HepG2 (cell line): ENCODE data around the gene PTPA. TPM values are rescaled to one million over a fixed set of nuclear protein-coding genes. Genes with fewer than 3 reads are reported as not detected.
A peak's percentile ranks its signal among the peaks of the same experiment; 100 is the strongest.

Experiments
- EP300 ChIP-seq, 3 experiments: sonication (generic) in 1 of 3; formaldehyde crosslinking in 1 of 3; IDR thresholded peaks; 2 replicates each; pipeline versions ENCODE4 v1.5.1 to v1.6.1; 2011 to 2020; ENCODE audit warnings: low read depth in 2 of 3, low read length in 2 of 3, borderline replicate concordance in 1 of 3, improper control_type of control experiment in 1 of 3, mild to moderate bottlenecking in 1 of 3, missing genetic modification reagents in 1 of 3, moderate library complexity in 1 of 3
- FOXC1 ChIP-seq: sonication (generic); formaldehyde crosslinking; IDR thresholded peaks from 2 replicates; pipeline ENCODE4 v1.8.0; 2022; ENCODE audit warnings: mild to moderate bottlenecking, missing genetic modification reagents, borderline replicate concordance
- HIC2 ChIP-seq: sonication (generic); formaldehyde crosslinking; IDR thresholded peaks from 2 replicates; pipeline ENCODE4 v1.9.0; 2022; ENCODE audit warnings: low read depth, missing genetic modification reagents
- IKZF5 ChIP-seq: IDR thresholded peaks from 2 replicates; pipeline ENCODE4 v1.6.1; 2018; ENCODE audit warnings: missing genetic modification reagents, mild to moderate bottlenecking, missing compliant biosample characterization
- MAFF ChIP-seq: IDR thresholded peaks from 2 replicates; pipeline ENCODE4 v1.6.1; 2011; ENCODE audit warnings: low read depth, low read length, improper control_type of control experiment
- NCOR1 ChIP-seq: fragments of 200-600 bp; sonication (generic); IDR thresholded peaks from 2 replicates; pipeline ENCODE4 v1.7.0; 2017; ENCODE audit warnings: antibody characterized with exemption, low read length, borderline replicate concordance
- PREB ChIP-seq: sonication (generic); formaldehyde crosslinking; IDR thresholded peaks from 2 replicates; pipeline ENCODE4 v1.4.0; 2020; ENCODE audit warnings: missing genetic modification reagents
- ZFP90 ChIP-seq: sonication (generic); formaldehyde crosslinking; IDR thresholded peaks from 2 replicates; pipeline ENCODE4 v1.8.0; 2022; ENCODE audit warnings: missing genetic modification reagents, mild to moderate bottlenecking, inconsistent platforms, borderline replicate concordance
- ZHX1 ChIP-seq: sonication (generic); formaldehyde crosslinking; IDR thresholded peaks from 2 replicates; pipeline ENCODE4 v1.8.1; 2022; ENCODE audit warnings: low read depth, mild to moderate bottlenecking, missing genetic modification reagents
- ZNF230 ChIP-seq: sonication (generic); formaldehyde crosslinking; IDR thresholded peaks from 2 replicates; pipeline ENCODE4 v1.4.0; 2020; ENCODE audit warnings: mild to moderate bottlenecking, missing genetic modification reagents
- ZNF33B ChIP-seq: sonication (generic); formaldehyde crosslinking; IDR thresholded peaks from 2 replicates; pipeline ENCODE4 v1.5.1; 2020; ENCODE audit warnings: mild to moderate bottlenecking, missing genetic modification reagents
- polyA plus RNA-seq, 8 experiments: library from polyadenylated mRNA; depleted of rRNA in 3 of 8; stranded (reverse) in 7 of 8; unstranded in 1 of 8; fragments of >200 nt; fragmentation: Illumina TruSeq in 4 of 8; extraction: Trizol in 4 of 8; gene quantifications; 2 replicates each; pipeline versions ENCODE4 v1.2.1 to v1.2.3, GENCODE V29; 2011 to 2016; ENCODE audit warnings: low read depth in 4 of 8, missing spikeins in 1 of 8, mixed read lengths in 1 of 8; ENCODE audit not compliant: insufficient read depth in 1 of 8
- total RNA-seq, 5 experiments: library from RNA; depleted of rRNA; stranded (reverse); fragments of >200 nt; fragmentation: Illumina TruSeq; extraction: Trizol; gene quantifications; 2 replicates each; pipeline ENCODE4 v1.2.3, GENCODE V29; 2016; ENCODE audit warnings: low read depth in 1 of 5
- TF ChIP-seq, protein P1 (sequence below): sonication (generic); formaldehyde crosslinking; IDR thresholded peaks from 2 replicates; pipeline ENCODE4 v1.4.0; 2020; ENCODE audit warnings: low read depth, missing genetic modification reagents
- TF ChIP-seq, protein P2 (sequence below): sonication (generic); formaldehyde crosslinking; IDR thresholded peaks from 2 replicates; pipeline ENCODE4 v1.4.0; 2020; ENCODE audit warnings: missing genetic modification reagents
- TF ChIP-seq, protein P3 (sequence below): sonication (generic); formaldehyde crosslinking; IDR thresholded peaks from 2 replicates; pipeline ENCODE4 v1.8.0; 2022; ENCODE audit warnings: mild to moderate bottlenecking, missing genetic modification reagents, moderate library complexity

PTPA gene
- total and polyA plus RNA-seq, 2 of the 13 experiments (the other 11 are each of a cell fraction or from before 2014, with no cell fraction given), result 79.3 to 105 TPM

DNA sequence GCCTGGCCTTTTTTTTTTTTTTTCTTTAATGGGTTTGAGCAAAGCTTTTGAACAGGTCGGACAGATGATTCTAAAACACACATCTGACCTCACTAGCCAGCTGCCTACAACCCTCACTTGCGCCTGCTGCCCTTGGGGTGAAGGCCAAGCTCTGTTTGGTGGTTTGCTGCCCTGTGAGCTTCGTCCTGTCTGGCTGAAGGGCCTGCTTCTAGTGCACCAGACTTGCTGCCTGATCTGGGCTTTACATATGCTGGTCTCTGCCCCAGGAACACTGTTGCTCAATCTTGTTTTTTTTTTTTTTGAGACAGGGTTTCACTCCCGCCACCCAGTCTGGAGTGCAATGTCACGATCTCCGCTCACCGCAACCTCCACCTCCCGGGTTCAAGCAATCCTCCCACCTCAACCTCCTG is 46.7 kb upstream of the PTPA start (continued):
- TF ChIP-seq HIC2 (CRISPR knock-in tag), result peak; percentile 69; the same call in 1 of the 2 replicates
- TF ChIP-seq ZNF230 (CRISPR knock-in tag), result peak; percentile 83
- TF ChIP-seq, protein P1, sequence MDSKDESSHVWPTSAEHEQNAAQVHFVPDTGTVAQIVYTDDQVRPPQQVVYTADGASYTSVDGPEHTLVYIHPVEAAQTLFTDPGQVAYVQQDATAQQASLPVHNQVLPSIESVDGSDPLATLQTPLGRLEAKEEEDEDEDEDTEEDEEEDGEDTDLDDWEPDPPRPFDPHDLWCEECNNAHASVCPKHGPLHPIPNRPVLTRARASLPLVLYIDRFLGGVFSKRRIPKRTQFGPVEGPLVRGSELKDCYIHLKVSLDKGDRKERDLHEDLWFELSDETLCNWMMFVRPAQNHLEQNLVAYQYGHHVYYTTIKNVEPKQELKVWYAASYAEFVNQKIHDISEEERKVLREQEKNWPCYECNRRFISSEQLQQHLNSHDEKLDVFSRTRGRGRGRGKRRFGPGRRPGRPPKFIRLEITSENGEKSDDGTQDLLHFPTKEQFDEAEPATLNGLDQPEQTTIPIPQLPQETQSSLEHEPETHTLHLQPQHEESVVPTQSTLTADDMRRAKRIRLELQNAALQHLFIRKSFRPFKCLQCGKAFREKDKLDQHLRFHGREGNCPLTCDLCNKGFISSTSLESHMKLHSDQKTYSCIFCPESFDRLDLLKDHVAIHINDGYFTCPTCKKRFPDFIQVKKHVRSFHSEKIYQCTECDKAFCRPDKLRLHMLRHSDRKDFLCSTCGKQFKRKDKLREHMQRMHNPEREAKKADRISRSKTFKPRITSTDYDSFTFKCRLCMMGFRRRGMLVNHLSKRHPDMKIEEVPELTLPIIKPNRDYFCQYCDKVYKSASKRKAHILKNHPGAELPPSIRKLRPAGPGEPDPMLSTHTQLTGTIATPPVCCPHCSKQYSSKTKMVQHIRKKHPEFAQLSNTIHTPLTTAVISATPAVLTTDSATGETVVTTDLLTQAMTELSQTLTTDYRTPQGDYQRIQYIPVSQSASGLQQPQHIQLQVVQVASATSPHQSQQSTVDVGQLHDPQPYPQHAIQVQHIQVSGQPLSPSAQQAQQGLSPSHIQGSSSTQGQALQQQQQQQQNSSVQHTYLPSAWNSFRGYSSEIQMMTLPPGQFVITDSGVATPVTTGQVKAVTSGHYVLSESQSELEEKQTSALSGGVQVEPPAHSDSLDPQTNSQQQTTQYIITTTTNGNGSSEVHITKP (CRISPR knock-in tag), result no peak
- no peak for TF ChIP-seq FOXC1 (CRISPR knock-in tag)
- TF ChIP-seq, protein P2, sequence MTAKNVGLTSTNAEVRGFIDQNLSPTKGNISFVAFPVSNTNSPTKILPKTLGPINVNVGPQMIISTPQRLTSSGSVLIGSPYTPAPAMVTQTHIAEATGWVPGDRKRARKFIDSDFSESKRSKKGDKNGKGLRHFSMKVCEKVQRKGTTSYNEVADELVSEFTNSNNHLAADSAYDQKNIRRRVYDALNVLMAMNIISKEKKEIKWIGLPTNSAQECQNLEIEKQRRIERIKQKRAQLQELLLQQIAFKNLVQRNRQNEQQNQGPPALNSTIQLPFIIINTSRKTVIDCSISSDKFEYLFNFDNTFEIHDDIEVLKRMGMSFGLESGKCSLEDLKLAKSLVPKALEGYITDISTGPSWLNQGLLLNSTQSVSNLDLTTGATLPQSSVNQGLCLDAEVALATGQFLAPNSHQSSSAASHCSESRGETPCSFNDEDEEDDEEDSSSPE, result peak; percentile 65; the same call in 1 of the 2 replicates
- TF ChIP-seq, protein P3, sequence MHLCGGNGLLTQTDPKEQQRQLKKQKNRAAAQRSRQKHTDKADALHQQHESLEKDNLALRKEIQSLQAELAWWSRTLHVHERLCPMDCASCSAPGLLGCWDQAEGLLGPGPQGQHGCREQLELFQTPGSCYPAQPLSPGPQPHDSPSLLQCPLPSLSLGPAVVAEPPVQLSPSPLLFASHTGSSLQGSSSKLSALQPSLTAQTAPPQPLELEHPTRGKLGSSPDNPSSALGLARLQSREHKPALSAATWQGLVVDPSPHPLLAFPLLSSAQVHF (CRISPR knock-in tag), result no peak
- peak in 1 of 2 experiments; percentile 21; a peak in 1 of 4 replicates for TF ChIP-seq EP300 (IDR thresholded peaks at IDR 0.05; ENCODE audit: low read depth in 2 of 2, low read length in 2 of 2)
- peak; percentile 47; the same call in 1 of the 2 replicates for TF ChIP-seq EP300 (CRISPR knock-in tag; IDR thresholded peaks at IDR 0.05; ENCODE audit: borderline replicate concordance)
- TF ChIP-seq MAFF, result no peak
- TF ChIP-seq ZNF33B (CRISPR knock-in tag), result peak; percentile 83; the same call in 1 of the 2 replicates
- 0 out of 2 replicates have a peak, but pooled peaks have one; percentile 27 for TF ChIP-seq ZHX1 (CRISPR knock-in tag)
- TF ChIP-seq NCOR1, result peak; percentile 90; the same call in 1 of the 2 replicates
- TF ChIP-seq PREB, result no peak
- peak; percentile 89 for TF ChIP-seq IKZF5 (CRISPR knock-in tag)
- 0 out of 2 replicates have a peak, but pooled peaks have one; percentile 51 for TF ChIP-seq ZFP90 (CRISPR knock-in tag)
